ENCODE measurements around the gene SH2D7. TPM values are rescaled to one million over a fixed set of nuclear protein-coding genes. Genes with fewer than 3 reads are reported as not detected.

The SH2D7 gene
- total RNA-seq, 1 experiment from 2014 or later: not detected

DNA sequence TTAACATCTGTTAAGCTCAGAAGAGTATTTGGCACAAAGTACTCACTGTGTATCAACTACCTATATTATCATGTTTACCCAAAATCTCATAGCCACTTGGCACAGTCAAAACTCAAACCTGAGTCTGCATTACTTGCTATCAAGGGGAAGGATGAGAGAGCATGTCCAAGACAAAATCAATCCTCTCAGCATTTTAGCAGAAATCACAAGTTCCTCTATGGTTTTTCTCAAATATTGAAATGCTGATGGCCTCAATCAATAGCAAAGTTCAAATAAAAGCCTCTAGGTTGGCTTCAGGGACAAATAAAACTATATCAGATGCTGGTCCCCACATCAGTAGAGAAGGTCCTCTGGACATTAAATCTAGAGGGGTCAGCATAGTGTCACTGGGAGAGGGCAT, 29.1 kb upstream of the SH2D7 start:
- BruUV-seq (replicated peaks): no TSS peak
- CTCF ChIA-PET: interaction anchor here (0.6 kb wide), 1 partner anchor 9 kb away, joined by 3 read pairs; no protein-coding TSS in a partner anchor

DNA sequence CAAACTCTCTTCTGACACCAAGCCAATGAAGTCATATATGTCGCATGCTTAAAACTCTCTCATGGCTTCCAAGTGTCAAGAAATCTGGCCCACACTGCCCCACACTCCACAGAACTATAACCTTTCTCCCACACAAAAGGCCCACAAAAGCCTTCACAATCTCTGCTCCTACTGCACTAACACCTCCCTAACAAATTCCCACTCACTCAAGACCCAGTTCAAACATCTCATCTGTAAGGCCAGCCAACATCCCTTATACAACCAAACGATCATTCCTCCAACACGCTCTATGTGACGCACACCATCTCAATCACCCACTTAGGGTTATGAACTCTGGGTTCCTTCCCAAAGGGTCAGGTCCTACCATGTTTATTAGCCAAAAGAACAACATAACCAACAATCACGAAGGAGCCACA, 28.4 kb upstream of the SH2D7 start:
- H3K4me3 ChIP-seq (ENCODE audit: low read depth, low read length): no peak overlapping the region
- BruUV-seq (replicated peaks): no TSS peak
- ChIA-PET CTCF (interaction anchor here (0.6 kb wide), 1 partner anchor 9 kb away, joined by 3 read pairs; no protein-coding TSS in a partner anchor), POLR2A (no interaction called here)
- H3K27me3 ChIP-seq (replicated peaks; ENCODE audit: control insufficient read depth, insufficient read depth, low read length): no peaks in the 10 kb centered on the region
- Mint-ChIP-seq H3K36me3 (ENCODE audit: insufficient read depth, unreplicated experiment) (no peaks in the 10 kb centered on the region), H3K4me1 (ENCODE audit: low read depth, unreplicated experiment) (peaks cover 6% of the 10 kb centered on the region), H3K27me3 (ENCODE audit: insufficient read depth, unreplicated experiment) (no peaks in the 10 kb centered on the region), H3K9me3 (ENCODE audit: unreplicated experiment) (no peaks in the 10 kb centered on the region), H3K4me3 (ENCODE audit: unreplicated experiment) (no peak overlapping the region), H3K27ac (ENCODE audit: unreplicated experiment) (no peak overlapping the region)
- no peak for DNase-seq
- no peaks in the 10 kb centered on the region for H3K36me3 ChIP-seq (ENCODE audit: control insufficient read depth, insufficient read depth, low read length)
- H3K4me1 ChIP-seq: peaks cover 22% of the 10 kb centered on the region; the same call in 1 of the 2 replicates
- TF ChIP-seq, protein P1, sequence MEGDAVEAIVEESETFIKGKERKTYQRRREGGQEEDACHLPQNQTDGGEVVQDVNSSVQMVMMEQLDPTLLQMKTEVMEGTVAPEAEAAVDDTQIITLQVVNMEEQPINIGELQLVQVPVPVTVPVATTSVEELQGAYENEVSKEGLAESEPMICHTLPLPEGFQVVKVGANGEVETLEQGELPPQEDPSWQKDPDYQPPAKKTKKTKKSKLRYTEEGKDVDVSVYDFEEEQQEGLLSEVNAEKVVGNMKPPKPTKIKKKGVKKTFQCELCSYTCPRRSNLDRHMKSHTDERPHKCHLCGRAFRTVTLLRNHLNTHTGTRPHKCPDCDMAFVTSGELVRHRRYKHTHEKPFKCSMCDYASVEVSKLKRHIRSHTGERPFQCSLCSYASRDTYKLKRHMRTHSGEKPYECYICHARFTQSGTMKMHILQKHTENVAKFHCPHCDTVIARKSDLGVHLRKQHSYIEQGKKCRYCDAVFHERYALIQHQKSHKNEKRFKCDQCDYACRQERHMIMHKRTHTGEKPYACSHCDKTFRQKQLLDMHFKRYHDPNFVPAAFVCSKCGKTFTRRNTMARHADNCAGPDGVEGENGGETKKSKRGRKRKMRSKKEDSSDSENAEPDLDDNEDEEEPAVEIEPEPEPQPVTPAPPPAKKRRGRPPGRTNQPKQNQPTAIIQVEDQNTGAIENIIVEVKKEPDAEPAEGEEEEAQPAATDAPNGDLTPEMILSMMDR (IDR thresholded peaks at IDR 0.05; ENCODE audit: insufficient read depth in 1 of 2, low read depth in 1 of 2, low read length in 1 of 2, severe bottlenecking in 1 of 2, unreplicated experiment in 1 of 2): no peak
- H3K9me3 ChIP-seq: no peaks in the 10 kb centered on the region
- intact Hi-C loops (cut with micrococcal nuclease; ENCODE audit: unreplicated experiment): no loop called here

More for the DNA sequence above, 29.1 kb upstream of the SH2D7 start:
- intact Hi-C loops (cut with micrococcal nuclease; ENCODE audit: unreplicated experiment): no loop called here
- TF ChIP-seq, protein P1 (IDR thresholded peaks at IDR 0.05; ENCODE audit: insufficient read depth in 1 of 2, low read depth in 1 of 2, low read length in 1 of 2, severe bottlenecking in 1 of 2, unreplicated experiment in 1 of 2): no peak
- H3K4me1 ChIP-seq: peaks cover 22% of the 10 kb centered on the region; the same call in 1 of the 2 replicates
- no peaks in the 10 kb centered on the region for H3K9me3 ChIP-seq
- Mint-ChIP-seq H3K4me1 (ENCODE audit: low read depth, unreplicated experiment) (no peaks in the 10 kb centered on the region), H3K9me3 (ENCODE audit: unreplicated experiment) (no peaks in the 10 kb centered on the region), H3K4me3 (ENCODE audit: unreplicated experiment) (no peak overlapping the region), H3K27ac (ENCODE audit: unreplicated experiment) (no peak overlapping the region), H3K27me3 (ENCODE audit: insufficient read depth, unreplicated experiment) (no peaks in the 10 kb centered on the region), H3K36me3 (ENCODE audit: insufficient read depth, unreplicated experiment) (no peaks in the 10 kb centered on the region)
- no peaks in the 10 kb centered on the region for H3K36me3 ChIP-seq (ENCODE audit: control insufficient read depth, insufficient read depth, low read length)
- DNase-seq: no peak
- H3K27me3 ChIP-seq (replicated peaks; ENCODE audit: control insufficient read depth, insufficient read depth, low read length): no peaks in the 10 kb centered on the region
- H3K4me3 ChIP-seq (ENCODE audit: low read depth, low read length): no peak overlapping the region
- POLR2A ChIA-PET: no interaction called here

DNA sequence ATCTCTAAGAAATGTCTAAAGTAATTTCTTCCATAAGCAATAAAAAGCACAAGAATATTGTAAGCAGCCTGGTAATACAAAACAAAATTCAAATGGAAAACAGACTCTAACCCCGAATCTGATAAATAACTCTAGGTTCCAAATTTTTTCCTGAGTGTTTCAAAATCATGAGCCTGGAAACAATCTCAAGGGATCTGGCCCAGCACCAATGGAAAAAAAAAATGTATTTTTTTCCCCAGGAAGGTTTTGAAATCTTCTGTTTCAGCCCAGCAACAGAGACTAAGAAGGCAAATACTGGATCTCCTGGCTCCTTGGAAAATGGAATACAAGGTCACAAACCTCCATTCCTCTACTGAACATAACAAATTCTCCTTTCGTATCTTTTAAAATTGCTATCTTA, 27.8 kb upstream of the SH2D7 start:
- Histone ChIP-seq H3K9me3 (no peaks in the 10 kb centered on the region), H3K27me3 (replicated peaks; ENCODE audit: control insufficient read depth, insufficient read depth, low read length) (no peaks in the 10 kb centered on the region), H3K4me1 (peaks cover 22% of the 10 kb centered on the region; the same call in 1 of the 2 replicates), H3K36me3 (ENCODE audit: control insufficient read depth, insufficient read depth, low read length) (no peaks in the 10 kb centered on the region), H3K4me3 (ENCODE audit: low read depth, low read length) (no peak overlapping the region)
- POLR2A ChIA-PET: no interaction called here
- CTCF ChIA-PET: no interaction called here
- TF ChIP-seq, protein P1 (IDR thresholded peaks at IDR 0.05; ENCODE audit: insufficient read depth in 1 of 2, low read depth in 1 of 2, low read length in 1 of 2, severe bottlenecking in 1 of 2, unreplicated experiment in 1 of 2): no peak
- intact Hi-C loops (cut with micrococcal nuclease; ENCODE audit: unreplicated experiment): no loop called here
- BruUV-seq (replicated peaks): no TSS peak
- no peaks in the 10 kb centered on the region for H3K27me3 Mint-ChIP-seq (ENCODE audit: insufficient read depth, unreplicated experiment)
- no peak overlapping the region for H3K27ac Mint-ChIP-seq (ENCODE audit: unreplicated experiment)
- H3K36me3 Mint-ChIP-seq (ENCODE audit: insufficient read depth, unreplicated experiment): no peaks in the 10 kb centered on the region
- H3K9me3 Mint-ChIP-seq (ENCODE audit: unreplicated experiment): no peaks in the 10 kb centered on the region
- no peak overlapping the region for H3K4me3 Mint-ChIP-seq (ENCODE audit: unreplicated experiment)
- DNase-seq: no peak
- H3K4me1 Mint-ChIP-seq (ENCODE audit: low read depth, unreplicated experiment): peaks cover 6% of the 10 kb centered on the region

Measured in Caco-2 (cell line).